ENCODE measurements around the gene LIPK.
"Not testable (repeated sequence)": the region's sequence is repeated elsewhere in the genome, so short reads cannot be mapped to it uniquely, and the experiment has no call there.

Gene LIPK

DNA sequence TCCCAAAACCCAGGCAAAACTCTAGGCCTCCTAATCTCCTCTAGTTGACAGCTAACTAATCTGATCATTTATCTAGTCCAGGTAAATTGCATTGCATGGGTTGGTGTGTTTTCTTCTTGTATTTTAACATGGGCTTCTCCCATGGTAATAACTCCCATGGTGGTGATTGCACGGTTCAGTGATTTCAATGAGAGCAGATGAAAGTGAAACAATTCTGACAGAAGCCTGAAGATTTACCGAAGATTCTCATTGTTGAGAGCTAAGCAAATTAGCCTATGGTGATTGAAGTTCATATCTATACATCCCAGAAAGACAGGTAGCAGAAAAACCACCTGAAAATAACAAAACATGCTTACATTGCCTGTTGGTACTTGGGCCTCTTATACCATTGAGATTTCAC lies 27.2 kb downstream of the LIPK start:
- no peaks in the 10 kb centered on the region for H3K36me3 ChIP-seq (ENCODE audit: insufficient read depth, low read length)

DNA sequence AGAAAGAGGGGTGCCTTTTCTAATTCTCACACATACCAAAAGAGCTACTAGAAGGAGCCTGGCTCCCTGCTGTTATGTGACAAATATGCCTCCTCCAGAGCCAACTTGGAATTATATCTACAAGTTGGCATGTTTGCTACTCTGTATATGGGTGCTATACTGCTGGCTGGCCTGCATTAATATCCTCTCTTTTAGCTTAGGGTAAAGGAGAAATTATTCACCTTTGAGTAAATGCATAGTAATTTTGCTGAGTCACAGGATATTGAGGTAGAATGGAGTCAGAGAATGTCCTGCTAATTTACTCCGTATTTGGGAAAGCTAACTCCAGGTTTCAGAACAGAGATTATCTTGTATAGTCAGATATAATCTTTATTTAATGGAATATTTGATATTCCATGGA lies 29.6 kb downstream of the LIPK start:
- H3K4me3 ChIP-seq (ENCODE audit: low read length), result no peak overlapping the region
- no peaks in the 10 kb centered on the region for H3K4me1 ChIP-seq (ENCODE audit: insufficient read depth, low read length)
- no peak overlapping the region for H2AFZ ChIP-seq (ENCODE audit: low read depth, low read length)
- no peaks in the 10 kb centered on the region for H3K9me3 ChIP-seq (ENCODE audit: low read length)
- H3K27me3 ChIP-seq (ENCODE audit: insufficient read depth, low read length), result no peaks in the 10 kb centered on the region
- H3K36me3 ChIP-seq (ENCODE audit: insufficient read depth, low read length), result no peaks in the 10 kb centered on the region

More for the DNA sequence above, 27.2 kb downstream of the LIPK start:
- H2AFZ ChIP-seq (ENCODE audit: low read depth, low read length), result no peak overlapping the region
- no peaks in the 10 kb centered on the region for H3K27me3 ChIP-seq (ENCODE audit: insufficient read depth, low read length)
- no peaks in the 10 kb centered on the region for H3K9me3 ChIP-seq (ENCODE audit: low read length)
- H3K4me1 ChIP-seq (ENCODE audit: insufficient read depth, low read length), result no peaks in the 10 kb centered on the region
- H3K4me3 ChIP-seq (ENCODE audit: low read length), result no peak overlapping the region

GRCh38 chr10:88741921-88742320 lies 35.9 kb downstream of the LIPK start:
- not testable (repeated sequence) for H3K9me3 ChIP-seq (ENCODE audit: low read length); H3K4me1 ChIP-seq (ENCODE audit: insufficient read depth, low read length); H3K4me3 ChIP-seq (ENCODE audit: low read length); H2AFZ ChIP-seq (ENCODE audit: low read depth, low read length); H3K27me3 ChIP-seq (ENCODE audit: insufficient read depth, low read length); H3K36me3 ChIP-seq (ENCODE audit: insufficient read depth, low read length)

- H3K27me3 ChIP-seq (ENCODE audit: insufficient read depth, low read length), result no peaks in the 10 kb centered on the region
Measured at GRCh38 chr10:88742448-88742847, 36.4 kb downstream of the LIPK start.

DNA sequence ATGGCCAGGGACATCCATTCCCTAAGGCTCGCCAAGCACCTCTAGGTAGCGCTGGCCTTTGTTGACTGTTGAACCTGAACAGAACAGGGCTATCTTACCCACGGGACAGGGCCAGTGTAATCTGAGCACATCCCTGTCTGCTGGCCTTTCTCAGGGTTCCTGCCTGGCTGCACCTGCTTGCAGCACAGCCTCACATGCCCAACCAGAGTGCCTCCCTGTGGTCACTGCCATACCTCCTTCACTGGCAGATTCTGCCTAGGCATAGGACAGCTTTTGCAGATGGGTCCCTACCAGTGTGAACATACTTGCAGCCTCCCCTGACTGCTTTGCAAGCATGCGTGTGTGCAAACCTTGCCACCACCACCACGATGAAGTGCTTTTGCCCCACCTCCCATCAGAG lies 38.0 kb downstream of the LIPK start:
- H3K4me3 ChIP-seq (ENCODE audit: low read length), result no peak overlapping the region
- no peaks in the 10 kb centered on the region for H3K4me1 ChIP-seq (ENCODE audit: insufficient read depth, low read length)
- no peaks in the 10 kb centered on the region for H3K9me3 ChIP-seq (ENCODE audit: low read length)
- no peaks in the 10 kb centered on the region for H3K27me3 ChIP-seq (ENCODE audit: insufficient read depth, low read length)
- H2AFZ ChIP-seq (ENCODE audit: low read depth, low read length), result no peak overlapping the region
- H3K36me3 ChIP-seq (ENCODE audit: insufficient read depth, low read length), result no peaks in the 10 kb centered on the region

More at GRCh38 chr10:88742448-88742847, 36.4 kb downstream of the LIPK start:
- H2AFZ ChIP-seq (ENCODE audit: low read depth, low read length), result no peak overlapping the region
- no peaks in the 10 kb centered on the region for H3K4me1 ChIP-seq (ENCODE audit: insufficient read depth, low read length)
- no peak overlapping the region for H3K4me3 ChIP-seq (ENCODE audit: low read length)
- no peaks in the 10 kb centered on the region for H3K36me3 ChIP-seq (ENCODE audit: insufficient read depth, low read length)
- no peaks in the 10 kb centered on the region for H3K9me3 ChIP-seq (ENCODE audit: low read length)

DNA sequence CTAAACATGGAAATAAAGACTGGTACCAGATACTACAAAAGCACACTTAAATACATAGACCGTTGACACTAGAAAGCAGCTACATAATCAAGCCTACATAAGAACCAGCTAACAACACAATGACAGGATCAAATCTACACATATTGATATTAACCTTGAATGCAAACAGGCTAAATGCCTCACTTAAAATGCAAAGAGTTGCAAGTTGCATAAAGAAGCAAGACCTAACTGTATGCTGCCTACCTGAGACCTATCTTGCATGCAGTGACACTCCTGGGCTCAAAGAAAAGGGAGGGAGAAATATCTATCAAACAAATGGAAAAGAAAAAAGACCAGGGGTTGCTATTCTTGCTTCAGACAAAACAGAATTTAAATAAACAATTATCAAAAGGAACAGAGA lies 39.6 kb downstream of the LIPK start:
- no peaks in the 10 kb centered on the region for H3K27me3 ChIP-seq (ENCODE audit: insufficient read depth, low read length)
- H3K4me3 ChIP-seq (ENCODE audit: low read length), result no peak overlapping the region
- H3K4me1 ChIP-seq (ENCODE audit: insufficient read depth, low read length), result no peaks in the 10 kb centered on the region
- H3K9me3 ChIP-seq (ENCODE audit: low read length), result no peaks in the 10 kb centered on the region
- no peaks in the 10 kb centered on the region for H3K36me3 ChIP-seq (ENCODE audit: insufficient read depth, low read length)
- H2AFZ ChIP-seq (ENCODE audit: low read depth, low read length), result no peak overlapping the region

DNA sequence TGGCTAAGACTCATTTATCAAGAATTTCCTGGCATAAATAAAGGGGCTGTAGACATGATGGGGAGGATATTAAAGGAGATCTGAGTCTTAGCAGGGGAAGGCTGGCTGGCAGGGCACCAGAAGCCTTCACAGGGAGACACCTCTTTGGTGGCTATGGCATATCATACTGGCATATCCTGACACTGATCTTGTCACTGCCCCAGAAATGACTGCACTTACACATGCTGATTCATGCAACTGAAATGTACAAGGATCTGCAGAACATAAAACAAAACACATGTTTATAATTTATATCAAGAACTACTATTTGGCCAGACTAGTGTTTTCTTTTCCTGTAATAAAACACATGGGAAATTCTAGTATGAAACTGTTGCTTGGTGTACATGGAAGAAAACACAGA lies 48.2 kb downstream of the LIPK start:
- H3K4me3 ChIP-seq (ENCODE audit: low read length), result no peak overlapping the region
- no peak overlapping the region for H2AFZ ChIP-seq (ENCODE audit: low read depth, low read length)
- H3K9me3 ChIP-seq (ENCODE audit: low read length), result no peaks in the 10 kb centered on the region
- H3K36me3 ChIP-seq (ENCODE audit: insufficient read depth, low read length), result no peaks in the 10 kb centered on the region
- no peaks in the 10 kb centered on the region for H3K27me3 ChIP-seq (ENCODE audit: insufficient read depth, low read length)
- H3K4me1 ChIP-seq (ENCODE audit: insufficient read depth, low read length), result no peaks in the 10 kb centered on the region

DNA sequence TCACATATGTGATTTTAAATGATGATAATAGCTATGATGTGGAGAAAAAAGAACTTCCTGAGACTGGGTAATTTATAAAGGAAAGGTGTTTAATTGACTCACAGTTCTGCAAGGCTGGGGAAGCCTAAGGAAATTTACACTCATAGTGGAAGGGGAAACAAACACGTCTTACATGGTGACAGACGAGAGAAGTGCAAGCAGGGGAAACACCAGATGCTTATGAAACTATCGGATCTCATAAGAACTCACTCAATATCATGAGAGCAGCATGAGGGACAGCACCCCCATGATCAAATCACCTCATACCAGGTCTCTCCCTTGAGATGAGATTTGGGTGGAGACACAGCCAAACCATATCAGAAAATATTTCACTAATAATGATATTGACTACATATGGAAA lies 49.7 kb downstream of the LIPK start:
- H3K4me1 ChIP-seq (ENCODE audit: insufficient read depth, low read length), result no peaks in the 10 kb centered on the region
- no peaks in the 10 kb centered on the region for H3K9me3 ChIP-seq (ENCODE audit: low read length)
- H3K36me3 ChIP-seq (ENCODE audit: insufficient read depth, low read length), result no peaks in the 10 kb centered on the region
- no peak overlapping the region for H2AFZ ChIP-seq (ENCODE audit: low read depth, low read length)
- no peaks in the 10 kb centered on the region for H3K27me3 ChIP-seq (ENCODE audit: insufficient read depth, low read length)
- no peak overlapping the region for H3K4me3 ChIP-seq (ENCODE audit: low read length)

DNA sequence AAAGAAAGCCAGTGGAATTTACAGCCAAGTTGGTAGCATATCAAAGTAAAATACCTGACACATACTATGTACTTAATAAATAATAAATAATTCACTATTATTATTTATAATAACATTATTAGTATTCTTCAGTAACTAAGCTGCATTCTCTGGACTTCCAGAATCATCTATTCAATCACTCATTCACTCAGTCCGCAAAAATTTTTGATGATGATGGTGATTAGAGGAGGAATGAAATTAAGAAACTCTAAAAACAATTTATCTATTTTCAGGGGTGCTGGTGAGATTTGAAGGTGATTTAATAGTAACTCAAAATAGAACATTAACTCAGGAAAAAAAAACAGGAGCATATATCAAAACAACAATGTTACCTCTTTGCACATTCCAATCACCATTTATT lies 50.6 kb downstream of the LIPK start:
- Histone ChIP-seq H3K4me3 (ENCODE audit: low read length) (no peak overlapping the region), H3K36me3 (ENCODE audit: insufficient read depth, low read length) (no peaks in the 10 kb centered on the region), H3K9me3 (ENCODE audit: low read length) (no peaks in the 10 kb centered on the region), H3K4me1 (ENCODE audit: insufficient read depth, low read length) (no peaks in the 10 kb centered on the region), H2AFZ (ENCODE audit: low read depth, low read length) (no peak overlapping the region), H3K27me3 (ENCODE audit: insufficient read depth, low read length) (no peaks in the 10 kb centered on the region)

DNA sequence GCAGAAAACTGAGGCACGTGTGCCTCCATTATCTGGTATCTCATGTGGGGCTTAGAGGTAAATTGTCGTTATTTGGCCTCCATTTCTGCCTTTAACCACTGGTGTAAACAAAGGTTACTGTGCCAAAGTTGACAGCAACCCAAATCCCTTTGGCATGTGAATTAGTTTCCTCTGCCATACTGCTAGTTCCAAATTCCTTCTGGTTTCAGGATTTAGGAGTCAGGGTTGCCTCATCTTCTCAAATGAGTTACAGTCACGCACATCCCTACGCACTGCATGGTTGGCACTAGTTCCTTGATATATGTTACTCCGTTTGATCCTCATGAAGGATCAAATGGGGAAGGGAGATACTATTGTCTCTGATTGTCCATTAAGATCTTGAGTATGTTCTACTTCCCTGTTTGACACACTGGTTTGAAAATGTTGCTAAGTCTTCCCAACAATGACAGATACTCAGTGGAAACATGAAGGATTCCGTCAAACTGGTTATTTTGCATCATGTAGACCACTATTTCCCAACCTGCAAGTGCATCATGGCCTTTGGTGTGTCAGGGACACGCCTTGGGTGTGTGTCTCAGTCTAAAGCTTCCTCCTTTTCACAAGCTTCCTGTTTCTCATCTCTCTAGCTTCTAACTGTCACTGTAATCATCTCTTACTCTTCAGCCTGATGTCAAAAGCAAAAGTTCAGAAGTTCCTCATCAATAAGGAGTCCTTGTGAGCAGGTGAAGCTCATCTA lies 53.5 kb downstream of the LIPK start, which contains the start of gene LIPN:
LIPN (plus strand) TSS at position 655 of the 736 bp plus-strand sequence. CDS start 1,386 bp downstream, outside the sequence.
- H3K4me1 ChIP-seq (ENCODE audit: insufficient read depth, low read length), result no peaks in the 10 kb centered on the region
- no peaks in the 10 kb centered on the region for H3K36me3 ChIP-seq (ENCODE audit: insufficient read depth, low read length)
- H3K9me3 ChIP-seq (ENCODE audit: low read length), result no peaks in the 10 kb centered on the region
- H3K4me3 ChIP-seq (ENCODE audit: low read length), result no peak within 1 kb of the TSS
- H2AFZ ChIP-seq (ENCODE audit: low read depth, low read length), result no peak within 1 kb of the TSS
- no peaks in the 10 kb centered on the region for H3K27me3 ChIP-seq (ENCODE audit: insufficient read depth, low read length)

DNA sequence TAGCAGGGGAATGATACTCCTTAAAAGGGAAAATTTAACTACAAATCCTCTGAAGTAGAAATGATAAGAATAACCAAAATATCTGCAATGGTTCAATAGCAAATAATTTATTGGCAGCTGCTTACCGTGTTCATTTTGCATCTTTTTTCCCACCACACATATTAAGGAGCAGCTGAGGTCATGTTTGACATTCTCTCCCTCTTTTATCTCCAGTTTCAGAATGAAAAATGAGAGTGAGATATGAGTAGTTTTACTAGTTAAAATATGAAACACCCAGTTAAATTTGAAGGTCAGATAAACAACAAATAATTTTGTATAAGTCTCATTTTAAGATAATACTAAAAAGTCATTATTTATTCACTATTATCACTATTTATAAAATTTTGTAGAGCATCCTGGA lies 56.9 kb downstream of the LIPK start:
- Histone ChIP-seq H2AFZ (ENCODE audit: low read depth, low read length) (no peak overlapping the region), H3K4me3 (ENCODE audit: low read length) (no peak overlapping the region), H3K9me3 (ENCODE audit: low read length) (no peaks in the 10 kb centered on the region), H3K4me1 (ENCODE audit: insufficient read depth, low read length) (no peaks in the 10 kb centered on the region), H3K27me3 (ENCODE audit: insufficient read depth, low read length) (no peaks in the 10 kb centered on the region), H3K36me3 (ENCODE audit: insufficient read depth, low read length) (no peaks in the 10 kb centered on the region)

DNA sequence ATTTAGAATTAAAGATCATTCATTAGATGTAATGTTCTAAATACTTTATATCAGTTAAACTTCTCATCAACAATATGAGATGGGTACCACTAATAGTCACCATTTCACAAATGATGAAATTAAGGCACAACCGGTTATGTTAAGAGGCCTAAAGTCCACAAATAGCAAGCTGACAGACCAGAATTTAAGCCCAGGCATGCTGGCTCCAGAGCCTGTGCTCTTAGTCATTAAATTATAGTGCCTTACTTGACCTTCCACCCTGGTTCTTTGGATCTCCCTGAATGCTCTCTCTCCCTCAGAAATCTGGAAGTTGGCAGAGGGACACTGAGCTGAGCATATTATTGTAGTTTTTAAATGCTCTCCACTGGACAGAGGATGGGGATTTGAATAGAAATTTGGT lies 57.4 kb downstream of the LIPK start:
- Histone ChIP-seq H3K9me3 (ENCODE audit: low read length) (no peaks in the 10 kb centered on the region), H3K27me3 (ENCODE audit: insufficient read depth, low read length) (no peaks in the 10 kb centered on the region), H3K4me3 (ENCODE audit: low read length) (no peak overlapping the region), H3K4me1 (ENCODE audit: insufficient read depth, low read length) (no peaks in the 10 kb centered on the region), H2AFZ (ENCODE audit: low read depth, low read length) (no peak overlapping the region), H3K36me3 (ENCODE audit: insufficient read depth, low read length) (no peaks in the 10 kb centered on the region)

DNA sequence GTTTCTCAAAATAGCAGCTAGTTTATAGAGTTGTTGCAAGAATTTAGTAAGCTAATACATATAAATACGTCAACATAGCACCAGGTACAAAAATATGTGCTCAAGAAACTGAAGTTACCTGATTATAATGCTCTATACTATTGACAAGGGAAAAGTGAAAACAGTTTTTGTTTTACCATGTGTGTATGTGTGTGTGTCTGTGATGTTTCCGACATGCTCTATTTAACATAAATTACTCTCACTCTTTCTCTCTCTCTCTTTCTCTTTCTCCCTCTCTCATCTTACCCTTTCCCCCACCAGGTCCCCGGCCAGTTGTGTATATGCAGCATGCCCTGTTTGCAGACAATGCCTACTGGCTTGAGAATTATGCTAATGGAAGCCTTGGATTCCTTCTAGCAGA lies 58.1 kb downstream of the LIPK start:
- no peaks in the 10 kb centered on the region for H3K4me1 ChIP-seq (ENCODE audit: insufficient read depth, low read length)
- no peak overlapping the region for H3K4me3 ChIP-seq (ENCODE audit: low read length)
- H3K9me3 ChIP-seq (ENCODE audit: low read length), result no peaks in the 10 kb centered on the region
- H2AFZ ChIP-seq (ENCODE audit: low read depth, low read length), result no peak overlapping the region
- H3K36me3 ChIP-seq (ENCODE audit: insufficient read depth, low read length), result no peaks in the 10 kb centered on the region
- no peaks in the 10 kb centered on the region for H3K27me3 ChIP-seq (ENCODE audit: insufficient read depth, low read length)

- H2AFZ ChIP-seq (ENCODE audit: low read depth, low read length), result no peak overlapping the region
Measured at GRCh38 chr10:88765816-88766215, 59.8 kb downstream of the LIPK start.

More at GRCh38 chr10:88765816-88766215, 59.8 kb downstream of the LIPK start:
- Histone ChIP-seq H3K27me3 (ENCODE audit: insufficient read depth, low read length) (no peaks in the 10 kb centered on the region), H3K4me3 (ENCODE audit: low read length) (no peak overlapping the region), H3K36me3 (ENCODE audit: insufficient read depth, low read length) (no peaks in the 10 kb centered on the region), H3K9me3 (ENCODE audit: low read length) (no peaks in the 10 kb centered on the region), H3K4me1 (ENCODE audit: insufficient read depth, low read length) (no peaks in the 10 kb centered on the region)

All from neuron (in vitro differentiated cells).